ENCODE results near the gene LSAMP.

Gene LSAMP

GRCh38 chr3:116038968-116039650 is 406.2 kb downstream of the LSAMP start:
- in situ Hi-C loops (cut with HindIII; ENCODE audit: low sequenced_read_pairs): no loop called here
- no peak overlapping the region for H3K4me3 ChIP-seq (ENCODE audit: low read depth, low read length)
- TF ChIP-seq CTCF (IDR thresholded peaks at IDR 0.05; ENCODE audit: low read depth, low read length, missing control alignments): no peak
- no peak for DNase-seq (ENCODE audit: low read depth)

GRCh38 chr3:116037954-116038911 is 407.1 kb downstream of the LSAMP start:
- no peak for DNase-seq (ENCODE audit: low read depth)
- no peak for TF ChIP-seq CTCF (IDR thresholded peaks at IDR 0.05; ENCODE audit: low read depth, low read length, missing control alignments)
- in situ Hi-C loops (cut with HindIII; ENCODE audit: low sequenced_read_pairs): no loop called here
- H3K4me3 ChIP-seq (ENCODE audit: low read depth, low read length): no peak overlapping the region

GRCh38 chr3:116035429-116035828 is 409.9 kb downstream of the LSAMP start:
- no peak for TF ChIP-seq CTCF (IDR thresholded peaks at IDR 0.05; ENCODE audit: low read depth, low read length, missing control alignments)
- in situ Hi-C loops (cut with HindIII; ENCODE audit: low sequenced_read_pairs): no loop called here
- H3K4me3 ChIP-seq (ENCODE audit: low read depth, low read length): no peak overlapping the region
- DNase-seq (ENCODE audit: low read depth): no peak

GRCh38 chr3:116034794-116035193 is 410.5 kb downstream of the LSAMP start:
- H3K4me3 ChIP-seq (ENCODE audit: low read depth, low read length): no peak overlapping the region
- TF ChIP-seq CTCF (IDR thresholded peaks at IDR 0.05; ENCODE audit: low read depth, low read length, missing control alignments): no peak
- DNase-seq (ENCODE audit: low read depth): no peak
- in situ Hi-C loops (cut with HindIII; ENCODE audit: low sequenced_read_pairs): no loop called here

- TF ChIP-seq CTCF (IDR thresholded peaks at IDR 0.05; ENCODE audit: low read depth, low read length, missing control alignments): no peak
- no peak for DNase-seq (ENCODE audit: low read depth)
- in situ Hi-C loops (cut with HindIII; ENCODE audit: low sequenced_read_pairs): no loop called here
- no peak overlapping the region for H3K4me3 ChIP-seq (ENCODE audit: low read depth, low read length)
Observed at GRCh38 chr3:116034086-116034485, 411.2 kb downstream of the LSAMP start.

GRCh38 chr3:116033516-116033915 is 411.8 kb downstream of the LSAMP start:
- DNase-seq (ENCODE audit: low read depth): no peak
- H3K4me3 ChIP-seq (ENCODE audit: low read depth, low read length): no peak overlapping the region
- TF ChIP-seq CTCF (IDR thresholded peaks at IDR 0.05; ENCODE audit: low read depth, low read length, missing control alignments): no peak
- in situ Hi-C loops (cut with HindIII; ENCODE audit: low sequenced_read_pairs): no loop called here
